ENCODE measurements around the gene PCYT1B.

- TF ChIP-seq ZNF561 (CRISPR knock-in tag; conservative IDR thresholded peaks at IDR 0.05) (no peak), THRA (IDR thresholded peaks at IDR 0.05) (no peak), TEAD1 (CRISPR knock-in tag; IDR thresholded peaks at IDR 0.05) (no peak), HMGXB4 (CRISPR knock-in tag; IDR thresholded peaks at IDR 0.05) (no peak), CTCF (IDR thresholded peaks at IDR 0.05 in 2 of 3, conservative IDR thresholded peaks at IDR 0.05 in 1 of 3; ENCODE audit: insufficient read depth in 2 of 3, low read depth in 1 of 3, low read length in 3 of 3) (no peak), ERF (CRISPR knock-in tag; IDR thresholded peaks at IDR 0.05) (no peak), RBBP5 (IDR thresholded peaks at IDR 0.05; ENCODE audit: borderline replicate concordance, insufficient read depth, low read length, poor library complexity, severe bottlenecking) (no peak), MCM7 (IDR thresholded peaks at IDR 0.05) (no peak), SAFB2 (IDR thresholded peaks at IDR 0.05; ENCODE audit: borderline replicate concordance, low read depth, low read length, severe bottlenecking) (no peak), PBX2 (CRISPR knock-in tag; IDR thresholded peaks at IDR 0.05; ENCODE audit: low read depth) (no peak), PBX2 (tag; conservative IDR thresholded peaks at IDR 0.05; ENCODE audit: low read depth) (no peak), MXI1 (IDR thresholded peaks at IDR 0.05; ENCODE audit: low read depth, low read length) (no peak), POLR2A (conservative IDR thresholded peaks at IDR 0.05) (no peak), NRF1 (conservative IDR thresholded peaks at IDR 0.05 in 1 of 2, IDR thresholded peaks at IDR 0.05 in 1 of 2) (no peak)
Observed at GRCh38 chrX:24672701-24673190, 25.6 kb upstream of the PCYT1B start.

Data from K562 (cell line).